H1 (cell line): ENCODE results near the gene DCAF7. TPM values are rescaled to one million over a fixed set of nuclear protein-coding genes. Genes with fewer than 3 reads are reported as not detected.

Experiments used
- ASH2L ChIP-seq: fragments of 200-600, 300-600 bp; sonication (generic); IDR thresholded peaks from one replicate; pipeline ENCODE4 v1.7.1; 2017; ENCODE audit warnings: low read length
- CBX5 ChIP-seq: fragments of 300-800, 300-1000 bp; sonication (generic); IDR thresholded peaks from 2 replicates; pipeline ENCODE4 v1.7.1; 2016; ENCODE audit warnings: antibody characterized with exemption, low read length, low read depth
- CHD7 ChIP-seq: fragments of 300-600 bp; sonication (generic); IDR thresholded peaks from 2 replicates; pipeline ENCODE4 v1.7.1; 2012; ENCODE audit warnings: low read length, moderate library complexity, mild to moderate bottlenecking, inconsistent platforms; ENCODE audit not compliant: insufficient replicate concordance
- CTBP2 ChIP-seq: IDR thresholded peaks from 2 replicates; pipeline ENCODE4 v1.7.0; 2011; ENCODE audit warnings: borderline replicate concordance, mild to moderate bottlenecking, moderate library complexity, mixed read lengths, low read length; ENCODE audit not compliant: insufficient read depth, insufficient read length
- EP300 ChIP-seq, 2 experiments: IDR thresholded peaks; 1 replicate in 1 of 2; 2 replicates in 1 of 2; pipeline ENCODE4 v1.6.1; 2011 to 2012; ENCODE audit warnings: low read depth in 2 of 2, low read length in 2 of 2, mild to moderate bottlenecking in 2 of 2, borderline replicate concordance in 1 of 2, inconsistent platforms in 1 of 2, moderate library complexity in 1 of 2
- PHF8 ChIP-seq: fragments of 200-600 bp; sonication (generic); conservative IDR thresholded peaks from 2 replicates; pipeline ENCODE4 v1.7.1; 2012; ENCODE audit warnings: low read depth, mild to moderate bottlenecking, inconsistent platforms, low read length, moderate library complexity
- RAD21 ChIP-seq, 2 experiments: IDR thresholded peaks in 1 of 2; conservative IDR thresholded peaks in 1 of 2; 2 replicates each; pipeline ENCODE4 v1.6.1; 2011; ENCODE audit warnings: low read depth in 2 of 2, low read length in 2 of 2, improper control_type of control experiment in 1 of 2, inconsistent platforms in 1 of 2, mild to moderate bottlenecking in 1 of 2, moderate library complexity in 1 of 2
- RBBP5 ChIP-seq: IDR thresholded peaks from 2 replicates; pipeline ENCODE4 v1.7.1; 2012; ENCODE audit warnings: low read depth, mild to moderate bottlenecking, inconsistent platforms, low read length, moderate library complexity, borderline replicate concordance
- SAP30 ChIP-seq: fragments of 300-600 bp; sonication (generic); IDR thresholded peaks from 2 replicates; pipeline ENCODE4 v1.7.1; 2012; ENCODE audit warnings: low read length, moderate library complexity, mild to moderate bottlenecking, inconsistent platforms; ENCODE audit not compliant: insufficient read depth, insufficient replicate concordance
- polyA plus RNA-seq, 7 experiments: library from polyadenylated mRNA; depleted of rRNA in 3 of 7; stranded (reverse) in 5 of 7; unstranded in 2 of 7; fragments of >200 nt in 5 of 7; fragments of 200-250 nt in 2 of 7; gene quantifications; 1 replicate in 5 of 7; 2 replicates in 1 of 7; 4 replicates in 1 of 7; pipeline versions ENCODE4 v1.2.1 to v1.2.3, GENCODE V29; 2011 to 2013; ENCODE audit warnings: missing spikeins in 2 of 7, mixed read lengths in 2 of 7
- total RNA-seq: library from RNA; stranded (reverse); fragmentation: NEBNext Ultra II Directional; extraction: Animal tissue kit (Norgen Biotek cat#: 25700); gene quantifications from 2 replicates; pipeline ENCODE4 v1.2.1, GENCODE V29; 2021

The DCAF7 gene
- total and polyA plus RNA-seq, 2 of the 8 experiments (the other 6 are each of a cell fraction or from before 2014, with no cell fraction given): 74.9 to 94.1 TPM

- TF ChIP-seq PHF8: peak; percentile 27; the same call in 1 of the 2 replicates
- no peak for TF ChIP-seq CTBP2
- peak; percentile 52 for TF ChIP-seq SAP30
- TF ChIP-seq CBX5: no peak
- TF ChIP-seq RBBP5: peak; percentile 66; the same call in 1 of the 2 replicates
- TF ChIP-seq CHD7: no peak
- TF ChIP-seq RAD21 (IDR thresholded peaks at IDR 0.05 in 1 of 2, conservative IDR thresholded peaks at IDR 0.05 in 1 of 2; ENCODE audit: low read depth in 2 of 2, low read length in 2 of 2): peak; percentile 24 to 34
- TF ChIP-seq EP300 (IDR thresholded peaks at IDR 0.05; ENCODE audit: borderline replicate concordance in 1 of 2, low read depth in 2 of 2, low read length in 2 of 2): no peak
- no peak for TF ChIP-seq ASH2L
Observed at GRCh38 chr17:63523253-63523855, 26.9 kb upstream of the DCAF7 start, which contains the start of gene KCNH6 (continued).
